HFFc6 (cell line): ENCODE measurements around the gene CCDC63. TPM values are rescaled to one million over a fixed set of nuclear protein-coding genes. Genes with fewer than 3 reads are reported as not detected.

Experiments
- DNase-seq: peaks from one replicate; pipeline ENCODE4 v3.0.0-alpha.2; 2018
- H3K27ac Mint-ChIP-seq: 2 replicates; pipeline ENCODE4 v1.8.0; 2020; ENCODE audit warnings: mild to moderate bottlenecking, mixed read lengths
- H3K27me3 Mint-ChIP-seq: 2 replicates; pipeline ENCODE4 v1.8.0; 2021; ENCODE audit warnings: mild to moderate bottlenecking, moderate library complexity, mixed read lengths; ENCODE audit not compliant: insufficient read depth
- H3K36me3 Mint-ChIP-seq: 2 replicates; pipeline ENCODE4 v1.8.0; 2021; ENCODE audit warnings: low read depth, mixed read lengths
- H3K4me1 Mint-ChIP-seq: 2 replicates; pipeline ENCODE4 v1.8.0; 2020; ENCODE audit warnings: low read depth, mixed read lengths
- H3K4me3 Mint-ChIP-seq: 2 replicates; pipeline ENCODE4 v1.8.0; 2020; ENCODE audit warnings: mild to moderate bottlenecking, moderate library complexity, mixed read lengths
- H3K9me3 Mint-ChIP-seq: 2 replicates; pipeline ENCODE4 v1.8.0; 2020; ENCODE audit warnings: mild to moderate bottlenecking, mixed read lengths
- total RNA-seq, 6 experiments: library from RNA; stranded (reverse); fragmentation: NEBNext Ultra II Directional; extraction: Animal tissue kit (Norgen Biotek cat#: 25700); gene quantifications; 2 replicates in 1 of 6; 3 replicates in 5 of 6; pipeline ENCODE4 v1.2.3, GENCODE V29; 2021
- TF ChIP-seq, protein P1 (sequence below): fragments of 200-600 bp; sonication (generic); IDR thresholded peaks from 2 replicates; pipeline ENCODE4 v1.5.0; 2021; ENCODE audit warnings: antibody characterized with exemption, mild to moderate bottlenecking

CCDC63 gene
- total RNA-seq, 6 experiments from 2014 or later = not detected

- H3K4me1 Mint-ChIP-seq = no peaks in the 10 kb centered on the region
- no peak overlapping the region for H3K27ac Mint-ChIP-seq
- peaks cover 22% of the 10 kb centered on the region for H3K27me3 Mint-ChIP-seq
- TF ChIP-seq, protein P1, sequence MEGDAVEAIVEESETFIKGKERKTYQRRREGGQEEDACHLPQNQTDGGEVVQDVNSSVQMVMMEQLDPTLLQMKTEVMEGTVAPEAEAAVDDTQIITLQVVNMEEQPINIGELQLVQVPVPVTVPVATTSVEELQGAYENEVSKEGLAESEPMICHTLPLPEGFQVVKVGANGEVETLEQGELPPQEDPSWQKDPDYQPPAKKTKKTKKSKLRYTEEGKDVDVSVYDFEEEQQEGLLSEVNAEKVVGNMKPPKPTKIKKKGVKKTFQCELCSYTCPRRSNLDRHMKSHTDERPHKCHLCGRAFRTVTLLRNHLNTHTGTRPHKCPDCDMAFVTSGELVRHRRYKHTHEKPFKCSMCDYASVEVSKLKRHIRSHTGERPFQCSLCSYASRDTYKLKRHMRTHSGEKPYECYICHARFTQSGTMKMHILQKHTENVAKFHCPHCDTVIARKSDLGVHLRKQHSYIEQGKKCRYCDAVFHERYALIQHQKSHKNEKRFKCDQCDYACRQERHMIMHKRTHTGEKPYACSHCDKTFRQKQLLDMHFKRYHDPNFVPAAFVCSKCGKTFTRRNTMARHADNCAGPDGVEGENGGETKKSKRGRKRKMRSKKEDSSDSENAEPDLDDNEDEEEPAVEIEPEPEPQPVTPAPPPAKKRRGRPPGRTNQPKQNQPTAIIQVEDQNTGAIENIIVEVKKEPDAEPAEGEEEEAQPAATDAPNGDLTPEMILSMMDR = no peak
- DNase-seq = no peak
- no peaks in the 10 kb centered on the region for H3K36me3 Mint-ChIP-seq
- no peaks in the 10 kb centered on the region for H3K9me3 Mint-ChIP-seq
- no peak overlapping the region for H3K4me3 Mint-ChIP-seq
Observed at GRCh38 chr12:110893956-110894355, 47.2 kb downstream of the CCDC63 start.

- H3K9me3 Mint-ChIP-seq = no peaks in the 10 kb centered on the region
- peaks cover 15% of the 10 kb centered on the region for H3K27me3 Mint-ChIP-seq
- no peak overlapping the region for H3K4me3 Mint-ChIP-seq
- no peaks in the 10 kb centered on the region for H3K4me1 Mint-ChIP-seq
- TF ChIP-seq, protein P1 = no peak
- H3K27ac Mint-ChIP-seq = no peak overlapping the region
- DNase-seq = no peak
- no peaks in the 10 kb centered on the region for H3K36me3 Mint-ChIP-seq
Observed at GRCh38 chr12:110896559-110896958, 49.8 kb downstream of the CCDC63 start.

DNA sequence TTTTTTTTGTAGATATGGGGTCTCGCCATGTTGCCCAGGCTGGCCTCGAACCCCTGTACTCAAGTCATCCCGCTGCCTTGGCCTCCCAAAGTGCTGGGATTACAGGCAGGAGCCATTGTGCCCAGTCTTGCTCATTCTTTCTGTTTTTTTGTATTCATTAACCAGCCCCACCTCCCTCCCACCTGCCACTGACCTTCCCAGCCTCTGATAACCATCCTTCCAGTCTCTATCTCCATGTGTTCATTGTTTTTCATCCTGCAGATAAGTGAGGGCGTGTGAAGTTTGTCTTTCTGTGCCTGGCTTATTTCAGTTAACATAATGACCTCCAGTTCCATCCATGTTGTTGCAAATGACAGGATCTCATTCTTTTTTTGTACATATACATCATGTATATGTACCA, 54.6 kb downstream of the CCDC63 start:
- no peak overlapping the region for H3K27ac Mint-ChIP-seq
- TF ChIP-seq, protein P1 = no peak
- H3K9me3 Mint-ChIP-seq = no peaks in the 10 kb centered on the region
- no peaks in the 10 kb centered on the region for H3K4me1 Mint-ChIP-seq
- no peak for DNase-seq
- no peaks in the 10 kb centered on the region for H3K36me3 Mint-ChIP-seq
- H3K4me3 Mint-ChIP-seq = no peak overlapping the region
- H3K27me3 Mint-ChIP-seq = peaks cover 17% of the 10 kb centered on the region

GRCh38 chr12:110903511-110903910, 56.7 kb downstream of the CCDC63 start:
- Mint-ChIP-seq H3K4me1 (no peaks in the 10 kb centered on the region; the same call in 1 of the 2 replicates), H3K9me3 (no peaks in the 10 kb centered on the region), H3K27me3 (peaks cover 23% of the 10 kb centered on the region), H3K36me3 (no peaks in the 10 kb centered on the region), H3K27ac (no peak overlapping the region), H3K4me3 (no peak overlapping the region)
- TF ChIP-seq, protein P1 = no peak
- no peak for DNase-seq

DNA sequence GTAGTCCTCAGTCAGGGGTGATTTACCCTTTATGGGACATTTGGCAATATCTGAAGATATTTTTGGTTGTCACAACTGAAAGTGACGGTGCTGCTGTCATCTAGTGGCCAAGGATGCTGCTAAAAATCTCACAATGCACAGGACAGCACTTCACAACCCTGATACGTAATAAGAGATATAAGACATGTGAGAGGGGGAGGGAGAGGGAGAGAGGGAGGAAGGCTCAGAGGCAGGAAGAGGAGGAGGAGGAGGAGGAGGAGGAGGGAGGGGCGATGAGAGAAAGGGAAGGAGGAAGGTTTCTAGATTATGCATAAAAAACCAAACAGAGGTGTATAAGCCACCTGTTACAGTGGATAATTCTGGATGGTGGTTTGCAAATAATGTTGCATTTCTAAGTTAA, 59.3 kb downstream of the CCDC63 start:
- no peaks in the 10 kb centered on the region for H3K36me3 Mint-ChIP-seq
- DNase-seq = no peak
- no peaks in the 10 kb centered on the region; the same call in 1 of the 2 replicates for H3K4me1 Mint-ChIP-seq
- H3K27me3 Mint-ChIP-seq = peaks cover 25% of the 10 kb centered on the region
- no peak overlapping the region for H3K4me3 Mint-ChIP-seq
- TF ChIP-seq, protein P1 = no peak
- H3K27ac Mint-ChIP-seq = no peak overlapping the region
- H3K9me3 Mint-ChIP-seq = no peaks in the 10 kb centered on the region

DNA sequence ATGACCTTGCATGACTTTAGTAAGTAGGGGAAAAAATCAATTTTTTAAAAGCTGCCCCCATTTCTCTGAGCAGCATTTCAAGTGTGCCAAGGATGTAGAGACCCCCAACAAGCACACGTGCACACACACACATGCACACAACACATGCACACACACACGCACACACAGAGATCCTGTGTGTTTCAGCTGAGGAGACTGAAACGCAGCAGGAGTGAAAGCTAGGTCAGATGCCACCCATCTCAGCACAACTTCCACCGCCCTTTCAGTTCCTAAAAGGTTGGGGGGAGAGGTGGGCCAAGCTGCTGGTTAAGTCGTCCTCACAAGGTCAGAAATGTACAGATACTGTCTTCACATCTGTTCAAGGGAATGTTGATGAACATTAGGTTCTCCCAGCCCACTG, 59.7 kb downstream of the CCDC63 start:
- Mint-ChIP-seq H3K36me3 (no peaks in the 10 kb centered on the region), H3K27me3 (peaks cover 25% of the 10 kb centered on the region), H3K9me3 (no peaks in the 10 kb centered on the region), H3K27ac (no peak overlapping the region), H3K4me1 (no peaks in the 10 kb centered on the region; the same call in 1 of the 2 replicates), H3K4me3 (no peak overlapping the region)
- DNase-seq = no peak
- TF ChIP-seq, protein P1 = no peak
